Measurements from ENCODE around the gene ZNF836. TPM values are rescaled to one million over a fixed set of nuclear protein-coding genes. Genes with fewer than 3 reads are reported as not detected.

ZNF836 gene
- total and polyA plus RNA-seq, 2 of the 13 experiments (the other 11 are each of a cell fraction or from before 2014, with no cell fraction given) = 1.6 to 5.3 TPM

- TF ChIP-seq WIZ (CRISPR knock-in tag; IDR thresholded peaks at IDR 0.05) = no peak
- no peak for TF ChIP-seq ZBTB14 (CRISPR knock-in tag; IDR thresholded peaks at IDR 0.05)
- TF ChIP-seq ZSCAN29 (CRISPR knock-in tag; conservative IDR thresholded peaks at IDR 0.05) = no peak
- TF ChIP-seq ZNF101 (CRISPR knock-in tag; IDR thresholded peaks at IDR 0.05; ENCODE audit: borderline replicate concordance, low read depth) = peak; percentile 28; the same call in 1 of the 2 replicates
- TF ChIP-seq MAFK (conservative IDR thresholded peaks at IDR 0.05 in 1 of 2, IDR thresholded peaks at IDR 0.05 in 1 of 2; ENCODE audit: low read length in 2 of 2) = peak; percentile 4 to 13; a peak in 1 of 4 replicates
- TF ChIP-seq ARNTL (CRISPR knock-in tag; IDR thresholded peaks at IDR 0.05) = 0 out of 2 replicates have a peak, but pooled peaks have one; percentile 31
- TF ChIP-seq NRL (CRISPR knock-in tag; IDR thresholded peaks at IDR 0.05; ENCODE audit: borderline replicate concordance) = peak; percentile 41; the same call in 1 of the 2 replicates
- peak; percentile 59 for TF ChIP-seq ZNF772 (CRISPR knock-in tag; IDR thresholded peaks at IDR 0.05)
- TF ChIP-seq KDM5B (CRISPR knock-in tag; IDR thresholded peaks at IDR 0.05; ENCODE audit: borderline replicate concordance) = peak; percentile 60; the same call in 1 of the 2 replicates
- no peak for TF ChIP-seq ZEB1 (IDR thresholded peaks at IDR 0.05; ENCODE audit: insufficient replicate concordance, low read depth)
- TF ChIP-seq, protein P1, sequence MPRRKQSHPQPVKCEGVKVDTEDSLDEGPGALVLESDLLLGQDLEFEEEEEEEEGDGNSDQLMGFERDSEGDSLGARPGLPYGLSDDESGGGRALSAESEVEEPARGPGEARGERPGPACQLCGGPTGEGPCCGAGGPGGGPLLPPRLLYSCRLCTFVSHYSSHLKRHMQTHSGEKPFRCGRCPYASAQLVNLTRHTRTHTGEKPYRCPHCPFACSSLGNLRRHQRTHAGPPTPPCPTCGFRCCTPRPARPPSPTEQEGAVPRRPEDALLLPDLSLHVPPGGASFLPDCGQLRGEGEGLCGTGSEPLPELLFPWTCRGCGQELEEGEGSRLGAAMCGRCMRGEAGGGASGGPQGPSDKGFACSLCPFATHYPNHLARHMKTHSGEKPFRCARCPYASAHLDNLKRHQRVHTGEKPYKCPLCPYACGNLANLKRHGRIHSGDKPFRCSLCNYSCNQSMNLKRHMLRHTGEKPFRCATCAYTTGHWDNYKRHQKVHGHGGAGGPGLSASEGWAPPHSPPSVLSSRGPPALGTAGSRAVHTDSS (CRISPR knock-in tag; conservative IDR thresholded peaks at IDR 0.05) = no peak
- TF ChIP-seq STAG1 (CRISPR knock-in tag; IDR thresholded peaks at IDR 0.05) = peak; percentile 82
- TF ChIP-seq ZNF260 (CRISPR knock-in tag; IDR thresholded peaks at IDR 0.05; ENCODE audit: borderline replicate concordance, low read depth) = no peak
- TF ChIP-seq NFAT5 (CRISPR knock-in tag; IDR thresholded peaks at IDR 0.05) = no peak
- no peak for TF ChIP-seq MXD4 (CRISPR knock-in tag; IDR thresholded peaks at IDR 0.05)
- no peak for TF ChIP-seq U2AF1 (optimal IDR thresholded peaks at IDR 0.05; ENCODE audit: low read depth, low read length)
- TF ChIP-seq THAP9 (CRISPR knock-in tag; IDR thresholded peaks at IDR 0.05; ENCODE audit: borderline replicate concordance) = peak; percentile 61; the same call in 1 of the 2 replicates
- no peak for TF ChIP-seq ZNF720 (CRISPR knock-in tag; IDR thresholded peaks at IDR 0.05)
Measured at GRCh38 chr19:52139252-52140031, 32.0 kb downstream of the ZNF836 start, which contains the start of gene ZNF616 (continued).

All from HepG2 (cell line).